Measurements from ENCODE around the gene SERPINA7. TPM values are rescaled to one million over a fixed set of nuclear protein-coding genes. Genes with fewer than 3 reads are reported as not detected.

The SERPINA7 gene, protein sequence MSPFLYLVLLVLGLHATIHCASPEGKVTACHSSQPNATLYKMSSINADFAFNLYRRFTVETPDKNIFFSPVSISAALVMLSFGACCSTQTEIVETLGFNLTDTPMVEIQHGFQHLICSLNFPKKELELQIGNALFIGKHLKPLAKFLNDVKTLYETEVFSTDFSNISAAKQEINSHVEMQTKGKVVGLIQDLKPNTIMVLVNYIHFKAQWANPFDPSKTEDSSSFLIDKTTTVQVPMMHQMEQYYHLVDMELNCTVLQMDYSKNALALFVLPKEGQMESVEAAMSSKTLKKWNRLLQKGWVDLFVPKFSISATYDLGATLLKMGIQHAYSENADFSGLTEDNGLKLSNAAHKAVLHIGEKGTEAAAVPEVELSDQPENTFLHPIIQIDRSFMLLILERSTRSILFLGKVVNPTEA
- not detected in 2 replicates for total RNA-seq (2022)
- not detected for Bru-seq, nascent RNA
- BruChase-seq, experiment 1, labeled RNA remaining after a 6-hour chase = not detected
- not detected for BruChase-seq, experiment 2, labeled RNA remaining after a 2-hour chase
- long read RNA-seq = 0 reads

- H3K9me3 Mint-ChIP-seq (ENCODE audit: unreplicated experiment) = no peaks in the 10 kb centered on the region
- H3K27ac Mint-ChIP-seq (ENCODE audit: low read depth, unreplicated experiment) = no peak within 1 kb of the TSS
- DNase-seq (ENCODE audit: unreplicated experiment) = no peak
- intact Hi-C loops (cut with micrococcal nuclease) = loop anchor here (5.0 kb wide), 1 partner anchor 359 kb away; no protein-coding TSS in a partner anchor
- no peak within 1 kb of the TSS for H3K4me3 Mint-ChIP-seq (ENCODE audit: unreplicated experiment)
- ChIA-PET POLR2A (no interaction called here), CTCF (interaction anchor here (0.7 to 2.0 kb wide), 5 partner anchors 9 to 360 kb away, joined by 3 to 12 read pairs (median 7); no protein-coding TSS in a partner anchor)
- BruUV-seq (replicated peaks) = no TSS peak
- peaks cover 81% of the 10 kb centered on the region for H3K27me3 Mint-ChIP-seq (ENCODE audit: insufficient read depth, unreplicated experiment)
- no peak for TF ChIP-seq CTCF (IDR thresholded peaks at IDR 0.05; ENCODE audit: unreplicated experiment)
- no peaks in the 10 kb centered on the region for H3K4me1 Mint-ChIP-seq (ENCODE audit: insufficient read depth, unreplicated experiment)
- no peaks in the 10 kb centered on the region for H3K36me3 Mint-ChIP-seq (ENCODE audit: insufficient read depth, unreplicated experiment)
Measured at GRCh38 chrX:106038625-106039024, at the start of gene SERPINA7. SERPINA7 (minus strand) TSS chrX:106038727; CDS start chrX:106037058, 1,669 bp downstream.

GRCh38 chrX:106069048-106069447, 30.5 kb upstream of the SERPINA7 start:
- TF ChIP-seq CTCF (IDR thresholded peaks at IDR 0.05; ENCODE audit: unreplicated experiment) = no peak
- Mint-ChIP-seq H3K36me3 (ENCODE audit: insufficient read depth, unreplicated experiment) (no peaks in the 10 kb centered on the region), H3K27me3 (ENCODE audit: insufficient read depth, unreplicated experiment) (peaks cover 85% of the 10 kb centered on the region), H3K4me1 (ENCODE audit: insufficient read depth, unreplicated experiment) (no peaks in the 10 kb centered on the region), H3K27ac (ENCODE audit: low read depth, unreplicated experiment) (no peak overlapping the region), H3K9me3 (ENCODE audit: unreplicated experiment) (no peaks in the 10 kb centered on the region), H3K4me3 (ENCODE audit: unreplicated experiment) (no peak overlapping the region)
- POLR2A ChIA-PET = no interaction called here
- BruUV-seq (replicated peaks) = no TSS peak
- intact Hi-C loops (cut with micrococcal nuclease) = no loop called here
- CTCF ChIA-PET = interaction anchor here (0.7 kb wide), 1 partner anchor 544 kb away, joined by 3 read pairs; no protein-coding TSS in a partner anchor
- no peak for DNase-seq (ENCODE audit: unreplicated experiment)

DNA sequence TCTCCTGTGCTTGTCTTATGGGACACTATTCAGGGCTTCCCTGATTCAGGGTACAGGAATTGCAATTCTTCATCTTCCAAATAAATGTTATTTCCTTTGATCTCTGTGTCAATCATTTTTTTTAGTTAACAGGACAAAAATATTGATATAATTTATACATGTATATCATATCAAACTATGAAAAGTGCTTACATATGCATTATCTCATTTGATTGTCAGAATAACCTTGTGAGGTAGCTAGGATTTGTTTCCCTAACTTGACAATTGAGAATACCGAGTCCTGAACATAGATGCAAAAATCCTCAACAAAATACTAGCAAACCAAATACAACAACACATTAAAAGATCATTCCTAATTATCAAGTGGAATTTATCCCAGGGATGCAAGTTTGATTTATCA, 11.5 kb upstream of the SERPINA7 start:
- Mint-ChIP-seq H3K9me3 (ENCODE audit: unreplicated experiment) (no peaks in the 10 kb centered on the region), H3K27ac (ENCODE audit: low read depth, unreplicated experiment) (no peak overlapping the region), H3K27me3 (ENCODE audit: insufficient read depth, unreplicated experiment) (peaks cover 72% of the 10 kb centered on the region), H3K4me1 (ENCODE audit: insufficient read depth, unreplicated experiment) (no peaks in the 10 kb centered on the region), H3K4me3 (ENCODE audit: unreplicated experiment) (no peak overlapping the region), H3K36me3 (ENCODE audit: insufficient read depth, unreplicated experiment) (no peaks in the 10 kb centered on the region)
- intact Hi-C loops (cut with micrococcal nuclease) = no loop called here
- ChIA-PET POLR2A (no interaction called here), CTCF (no interaction called here)
- TF ChIP-seq CTCF (IDR thresholded peaks at IDR 0.05; ENCODE audit: unreplicated experiment) = no peak
- no TSS peak for BruUV-seq (replicated peaks)
- no peak for DNase-seq (ENCODE audit: unreplicated experiment)

DNA sequence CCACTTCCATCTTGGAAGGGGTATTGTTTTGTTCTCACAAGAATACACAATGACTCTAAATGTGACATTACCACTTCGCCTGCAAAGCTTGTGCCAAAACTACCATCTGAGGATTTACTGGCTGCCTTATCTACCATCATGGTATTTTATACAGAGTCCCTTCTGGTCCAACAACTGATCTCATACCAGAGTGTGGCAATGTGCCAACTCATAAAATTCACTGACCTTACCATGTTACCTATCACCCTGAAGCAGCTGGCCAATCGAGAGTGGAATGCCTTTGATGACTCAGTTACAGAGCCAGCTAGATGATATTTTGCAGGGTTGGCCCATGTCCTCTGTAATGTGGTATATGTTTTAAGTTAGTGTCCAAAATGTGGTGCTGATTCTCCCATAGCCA, 3.8 kb upstream of the SERPINA7 start:
- Mint-ChIP-seq H3K27ac (ENCODE audit: low read depth, unreplicated experiment) (no peak overlapping the region), H3K27me3 (ENCODE audit: insufficient read depth, unreplicated experiment) (peaks cover 70% of the 10 kb centered on the region), H3K9me3 (ENCODE audit: unreplicated experiment) (no peaks in the 10 kb centered on the region), H3K36me3 (ENCODE audit: insufficient read depth, unreplicated experiment) (no peaks in the 10 kb centered on the region), H3K4me3 (ENCODE audit: unreplicated experiment) (no peak overlapping the region), H3K4me1 (ENCODE audit: insufficient read depth, unreplicated experiment) (no peaks in the 10 kb centered on the region)
- ChIA-PET POLR2A (no interaction called here), CTCF (interaction anchor here (1.1 kb wide), 1 partner anchor 356 kb away, joined by 3 read pairs; no protein-coding TSS in a partner anchor)
- BruUV-seq (replicated peaks) = no TSS peak
- intact Hi-C loops (cut with micrococcal nuclease) = loop anchor here (10.0 kb wide), 1 partner anchor 167 kb away; no protein-coding TSS in a partner anchor
- TF ChIP-seq CTCF (IDR thresholded peaks at IDR 0.05; ENCODE audit: unreplicated experiment) = no peak
- DNase-seq (ENCODE audit: unreplicated experiment) = no peak

Measured in MCF 10A (cell line).